CD4-positive, CD25-positive, alpha-beta regulatory T cell (primary cell): ENCODE results near the gene TBCK. TPM values are rescaled to one million over a fixed set of nuclear protein-coding genes. Genes with fewer than 3 reads are reported as not detected.
"Not testable (repeated sequence)": the region's sequence is repeated elsewhere in the genome, so short reads cannot be mapped to it uniquely, and the experiment has no call there.

Experiments
- ATAC-seq, 2 donors: fragments of 150-1000 bp; cut with Tn5 transposase; one replicate each; pipeline ENCODE4 v1.10.0; 2021; ENCODE audit warnings: low read depth in 2 of 2, moderate number of reproducible peaks in 2 of 2, moderate library complexity in 1 of 2
- DNase-seq, 3 donors: peaks; one replicate each; pipeline versions ENCODE4 v3.0.0 to v3.0.0-alpha.2; 2012 to 2022; ENCODE audit warnings: mixed read lengths in 1 of 3
- H3K27ac ChIP-seq: one replicate; pipeline ENCODE4 v1.7.0; 2013; ENCODE audit warnings: mild to moderate bottlenecking, low read length; ENCODE audit not compliant: insufficient read depth, poor library complexity, severe bottlenecking
- H3K27me3 ChIP-seq: one replicate; pipeline ENCODE4 v1.7.0; 2013; ENCODE audit warnings: low read length; ENCODE audit not compliant: control insufficient read depth, insufficient read depth
- H3K36me3 ChIP-seq: one replicate; pipeline ENCODE4 v1.7.0; 2013; ENCODE audit warnings: mild to moderate bottlenecking, low read length, moderate library complexity; ENCODE audit not compliant: control insufficient read depth, insufficient read depth
- H3K4me1 ChIP-seq: 2 replicates; pipeline ENCODE4 v1.7.0; 2013; ENCODE audit warnings: mild to moderate bottlenecking, low read length; ENCODE audit not compliant: insufficient read depth, control insufficient read depth, poor library complexity, severe bottlenecking
- H3K4me3 ChIP-seq: one replicate; pipeline ENCODE4 v1.7.0; 2013; ENCODE audit warnings: low read depth, mild to moderate bottlenecking, low read length, moderate library complexity
- H3K9me3 ChIP-seq, 2 experiments: 1 replicate in 1 of 2; 2 replicates in 1 of 2; pipeline ENCODE4 v1.7.0; 2013; ENCODE audit warnings: low read length in 2 of 2, mild to moderate bottlenecking in 1 of 2, moderate library complexity in 1 of 2; ENCODE audit not compliant: control insufficient read depth in 2 of 2
- H3K27ac Mint-ChIP-seq, 3 donors: one replicate each; pipeline ENCODE4 v1.8.0; 2020 to 2022; ENCODE audit warnings: mild to moderate bottlenecking in 3 of 3, mixed read lengths in 3 of 3, moderate library complexity in 2 of 3
- H3K27me3 Mint-ChIP-seq: one replicate; pipeline ENCODE4 v1.8.0; 2022; ENCODE audit warnings: mild to moderate bottlenecking, mixed read lengths
- H3K36me3 Mint-ChIP-seq: one replicate; pipeline ENCODE4 v1.8.0; 2020; ENCODE audit warnings: mixed read lengths
- H3K4me1 Mint-ChIP-seq, 4 donors: one replicate each; pipeline ENCODE4 v1.8.0; 2020 to 2022; ENCODE audit warnings: mixed read lengths in 4 of 4, mild to moderate bottlenecking in 1 of 4
- H3K4me3 Mint-ChIP-seq, 4 donors: one replicate each; pipeline ENCODE4 v1.8.0; 2020 to 2022; ENCODE audit warnings: mild to moderate bottlenecking in 4 of 4, mixed read lengths in 4 of 4, moderate library complexity in 3 of 4
- H3K9me3 Mint-ChIP-seq, 7 donors: one replicate each; pipeline ENCODE4 v1.8.0; 2020 to 2022; ENCODE audit warnings: mixed read lengths in 7 of 7, mild to moderate bottlenecking in 3 of 7, moderate library complexity in 2 of 7
- polyA plus RNA-seq, 4 donors: library from polyadenylated mRNA; unstranded; fragments of 300-500 nt; fragmentation: Illumina TruSeq; gene quantifications; one replicate each; pipeline ENCODE4 v1.2.3, GENCODE V29; 2021
- total RNA-seq: library from RNA; stranded (reverse); gene quantifications from one replicate; pipeline ENCODE4 v1.2.3, GENCODE V29; 2022

Gene TBCK
- total and polyA plus RNA-seq, 5 donors from 2014 or later = 10.9 to 47.1 (median 24.8) TPM

- Histone ChIP-seq H3K36me3 (peaks cover 9% of the 10 kb centered on the region), H3K27me3 (no peaks in the 10 kb centered on the region), H3K4me1 (no peaks in the 10 kb centered on the region), H3K4me3 (no peak overlapping the region), H3K9me3 (no peaks in the 10 kb centered on the region), H3K27ac (no peak overlapping the region)
- Mint-ChIP-seq H3K27ac (no peak overlapping the region), H3K4me1 (peaks cover 0 to 4% (median 0%) of the 10 kb centered on the region in 4 donors), H3K9me3 (peaks cover 0 to 5% (median 0%) of the 10 kb centered on the region in 7 donors), H3K27me3 (no peaks in the 10 kb centered on the region), H3K36me3 (peaks cover 25% of the 10 kb centered on the region), H3K4me3 (no peak overlapping the region)
- no peak for ATAC-seq
- no peak for DNase-seq
Observed at GRCh38 chr4:106222548-106222947, 93.5 kb downstream of the TBCK start.

GRCh38 chr4:106213291-106213690, 102.7 kb downstream of the TBCK start:
- peaks cover 25% of the 10 kb centered on the region for H3K36me3 Mint-ChIP-seq
- not testable (repeated sequence) for H3K4me1 Mint-ChIP-seq, H3K4me1 ChIP-seq, H3K27ac ChIP-seq, DNase-seq, H3K27me3 ChIP-seq, H3K9me3 Mint-ChIP-seq, H3K27me3 Mint-ChIP-seq, H3K9me3 ChIP-seq, H3K4me3 ChIP-seq, H3K27ac Mint-ChIP-seq, H3K4me3 Mint-ChIP-seq, H3K36me3 ChIP-seq, ATAC-seq

- Histone ChIP-seq H3K9me3 (no peaks in the 10 kb centered on the region), H3K27me3 (no peaks in the 10 kb centered on the region), H3K4me3 (no peak overlapping the region), H3K4me1 (no peaks in the 10 kb centered on the region), H3K36me3 (peaks cover 6% of the 10 kb centered on the region), H3K27ac (no peak overlapping the region)
- H3K9me3 Mint-ChIP-seq = peaks cover 0 to 1% (median 0%) of the 10 kb centered on the region in 7 donors
- peak overlapping the region in 1 of 3 donors; percentile 20 for H3K27ac Mint-ChIP-seq
- H3K27me3 Mint-ChIP-seq = no peaks in the 10 kb centered on the region
- no peak for ATAC-seq
- H3K36me3 Mint-ChIP-seq = peaks cover 34% of the 10 kb centered on the region
- no peaks in the 10 kb centered on the region for H3K4me1 Mint-ChIP-seq
- DNase-seq = no peak
- H3K4me3 Mint-ChIP-seq = no peak overlapping the region
Observed at GRCh38 chr4:106210021-106210420, 106.0 kb downstream of the TBCK start.

GRCh38 chr4:106208481-106209460, 107.2 kb downstream of the TBCK start:
- Histone ChIP-seq H3K36me3 (peaks cover 6% of the 10 kb centered on the region), H3K4me3 (no peak overlapping the region), H3K9me3 (no peaks in the 10 kb centered on the region), H3K27ac (no peak overlapping the region), H3K27me3 (no peaks in the 10 kb centered on the region), H3K4me1 (no peaks in the 10 kb centered on the region)
- ATAC-seq = no peak
- no peak for DNase-seq
- Mint-ChIP-seq H3K36me3 (peaks cover 34% of the 10 kb centered on the region), H3K4me3 (no peak overlapping the region), H3K4me1 (no peaks in the 10 kb centered on the region), H3K9me3 (peaks cover 0 to 1% (median 0%) of the 10 kb centered on the region in 7 donors), H3K27ac (no peak overlapping the region), H3K27me3 (no peaks in the 10 kb centered on the region)

- peaks cover 8% of the 10 kb centered on the region for H3K36me3 Mint-ChIP-seq
- no peak overlapping the region for H3K4me3 Mint-ChIP-seq
- no peak for ATAC-seq
- H3K27me3 Mint-ChIP-seq = no peaks in the 10 kb centered on the region
- Histone ChIP-seq H3K36me3 (no peaks in the 10 kb centered on the region), H3K4me1 (no peaks in the 10 kb centered on the region), H3K9me3 (no peaks in the 10 kb centered on the region), H3K27ac (no peak overlapping the region), H3K4me3 (no peak overlapping the region), H3K27me3 (no peaks in the 10 kb centered on the region)
- H3K9me3 Mint-ChIP-seq = no peaks in the 10 kb centered on the region
- peaks cover 0 to 7% (median 2%) of the 10 kb centered on the region in 4 donors for H3K4me1 Mint-ChIP-seq
- no peak overlapping the region for H3K27ac Mint-ChIP-seq
- peak in 1 of 3 donors; percentile 7 for DNase-seq
Observed at GRCh38 chr4:106201373-106201772, 114.6 kb downstream of the TBCK start.

GRCh38 chr4:106195435-106195950, 120.5 kb downstream of the TBCK start:
- no peak overlapping the region for H3K27ac ChIP-seq
- no peak for DNase-seq
- H3K4me3 ChIP-seq = no peak overlapping the region
- Mint-ChIP-seq H3K4me3 (no peak overlapping the region), H3K27me3 (no peaks in the 10 kb centered on the region), H3K4me1 (peaks cover 0 to 7% (median 2%) of the 10 kb centered on the region in 4 donors), H3K36me3 (peaks cover 31% of the 10 kb centered on the region), H3K27ac (no peak overlapping the region), H3K9me3 (no peaks in the 10 kb centered on the region)
- peaks cover 18% of the 10 kb centered on the region for H3K36me3 ChIP-seq
- ATAC-seq = no peak
- H3K9me3 ChIP-seq = no peaks in the 10 kb centered on the region
- no peaks in the 10 kb centered on the region for H3K4me1 ChIP-seq
- no peaks in the 10 kb centered on the region for H3K27me3 ChIP-seq

GRCh38 chr4:106194801-106195200, 121.2 kb downstream of the TBCK start:
- Mint-ChIP-seq H3K9me3 (no peaks in the 10 kb centered on the region), H3K4me1 (peaks cover 0 to 7% (median 2%) of the 10 kb centered on the region in 4 donors), H3K4me3 (no peak overlapping the region), H3K27ac (no peak overlapping the region), H3K36me3 (peaks cover 34% of the 10 kb centered on the region), H3K27me3 (no peaks in the 10 kb centered on the region)
- no peaks in the 10 kb centered on the region for H3K27me3 ChIP-seq
- no peak for ATAC-seq
- H3K27ac ChIP-seq = no peak overlapping the region
- DNase-seq = no peak
- no peak overlapping the region for H3K4me3 ChIP-seq
- H3K9me3 ChIP-seq = no peaks in the 10 kb centered on the region
- peaks cover 18% of the 10 kb centered on the region for H3K36me3 ChIP-seq
- no peaks in the 10 kb centered on the region for H3K4me1 ChIP-seq
